ENCODE measurements around the gene HBG1.
"Not testable (repeated sequence)": the region's sequence is repeated elsewhere in the genome, so short reads cannot be mapped to it uniquely, and the experiment has no call there.

The HBG1 gene

DNA sequence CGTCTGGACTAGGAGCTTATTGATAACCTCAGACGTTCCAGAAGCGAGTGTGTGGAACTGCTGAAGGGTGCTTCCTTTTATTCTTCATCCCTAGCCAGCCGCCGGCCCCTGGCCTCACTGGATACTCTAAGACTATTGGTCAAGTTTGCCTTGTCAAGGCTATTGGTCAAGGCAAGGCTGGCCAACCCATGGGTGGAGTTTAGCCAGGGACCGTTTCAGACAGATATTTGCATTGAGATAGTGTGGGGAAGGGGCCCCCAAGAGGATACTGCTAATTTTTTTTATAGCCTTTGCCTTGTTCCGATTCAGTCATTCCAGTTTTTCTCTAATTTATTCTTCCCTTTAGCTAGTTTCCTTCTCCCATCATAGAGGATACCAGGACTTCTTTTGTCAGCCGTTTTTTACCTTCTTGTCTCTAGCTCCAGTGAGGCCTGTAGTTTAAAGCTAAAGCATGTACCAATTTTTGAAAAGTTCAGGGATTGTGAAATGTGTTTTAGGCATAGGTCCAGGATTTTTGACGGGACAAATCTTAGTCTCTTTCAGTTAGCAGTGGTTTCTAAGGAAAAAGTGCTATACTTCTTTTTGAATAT, at the start of gene HBG1:
HBG1 (minus strand) TSS at position 51 of the 590 bp plus-strand sequence. CDS start 53 bp downstream, outside the sequence.
- DNase-seq, result peak; percentile 72

DNA sequence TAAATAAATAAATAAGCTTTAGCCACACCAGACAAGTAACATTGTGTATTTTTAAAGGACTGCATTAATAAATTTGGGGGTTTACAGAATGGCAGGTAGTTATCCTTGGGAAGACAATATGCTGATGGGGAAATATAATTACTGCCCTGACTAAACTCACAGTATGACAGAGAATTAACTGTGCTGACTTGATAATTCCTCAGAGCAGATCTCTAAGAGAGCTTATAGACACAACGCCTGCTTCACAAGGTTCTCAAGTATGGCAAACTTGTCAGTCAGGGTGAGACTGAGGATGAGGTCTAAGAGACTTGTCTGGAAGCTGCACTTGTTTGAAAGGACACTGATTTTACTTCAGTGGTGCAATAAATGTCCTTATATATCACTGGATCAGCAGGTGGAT, 48.8 kb upstream of the HBG1 start:
- DNase-seq, result no peak

DNA sequence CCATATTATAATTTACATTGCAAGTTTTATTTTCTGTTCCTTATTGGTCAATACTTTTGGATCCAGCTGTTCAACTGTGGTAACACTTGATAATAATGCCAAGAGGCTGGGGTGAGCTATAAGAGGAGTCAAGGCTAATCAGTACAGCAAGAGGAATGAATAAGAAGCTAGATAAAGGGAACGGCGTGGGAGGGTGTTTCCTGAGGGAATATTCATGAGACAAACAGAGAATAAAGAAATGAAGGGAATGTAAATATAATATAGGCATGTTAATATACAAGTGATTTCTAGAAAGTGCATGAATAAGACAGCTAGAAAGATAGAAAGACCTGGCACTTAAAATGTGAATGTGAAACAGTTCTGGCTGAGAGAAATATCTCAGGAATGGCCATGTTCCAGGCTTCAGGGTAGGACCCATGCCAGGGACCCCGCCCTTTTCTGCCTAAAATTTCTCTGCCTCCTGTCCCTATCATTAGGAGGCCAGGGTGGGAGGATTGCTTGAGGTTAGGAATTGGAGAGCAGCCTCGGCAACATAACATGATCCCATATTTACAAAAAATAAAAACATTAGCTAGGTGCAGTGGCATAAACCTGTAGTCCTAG, 48.2 kb upstream of the HBG1 start:
- peak; percentile 46 for DNase-seq

DNA sequence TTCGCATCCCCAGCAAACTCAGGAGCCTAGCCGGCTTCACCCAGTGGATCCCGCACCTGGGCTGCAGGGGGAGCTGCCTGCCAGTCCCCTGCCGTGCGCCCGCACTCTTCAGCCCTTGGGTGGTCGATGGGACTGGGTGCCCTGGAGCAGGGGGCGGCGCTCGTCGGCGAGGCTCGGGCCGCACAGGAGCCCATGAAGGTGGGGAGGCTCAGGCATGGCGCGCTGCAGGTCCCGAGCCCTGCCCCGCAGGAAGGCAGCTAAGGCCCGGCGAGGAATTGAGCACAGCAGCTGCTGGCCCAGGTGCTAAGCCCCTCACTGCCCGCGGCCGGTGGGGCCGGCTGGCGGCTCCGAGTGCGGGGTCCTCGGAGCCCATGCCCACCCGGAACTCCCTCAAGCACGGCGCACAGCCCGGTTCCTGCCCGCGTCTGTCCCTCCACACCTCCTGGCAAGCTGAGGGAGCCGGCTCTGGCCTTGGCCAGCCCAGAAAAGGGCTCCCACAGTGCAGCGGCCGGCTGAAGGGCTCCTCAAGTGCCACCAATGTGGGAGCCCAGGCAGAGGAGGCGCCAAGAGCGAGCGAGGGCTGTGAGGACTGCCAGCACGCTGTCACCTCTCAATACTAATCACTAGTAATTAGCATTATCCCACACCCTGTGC, 44.8 kb upstream of the HBG1 start:
- not testable (repeated sequence) for DNase-seq

DNA sequence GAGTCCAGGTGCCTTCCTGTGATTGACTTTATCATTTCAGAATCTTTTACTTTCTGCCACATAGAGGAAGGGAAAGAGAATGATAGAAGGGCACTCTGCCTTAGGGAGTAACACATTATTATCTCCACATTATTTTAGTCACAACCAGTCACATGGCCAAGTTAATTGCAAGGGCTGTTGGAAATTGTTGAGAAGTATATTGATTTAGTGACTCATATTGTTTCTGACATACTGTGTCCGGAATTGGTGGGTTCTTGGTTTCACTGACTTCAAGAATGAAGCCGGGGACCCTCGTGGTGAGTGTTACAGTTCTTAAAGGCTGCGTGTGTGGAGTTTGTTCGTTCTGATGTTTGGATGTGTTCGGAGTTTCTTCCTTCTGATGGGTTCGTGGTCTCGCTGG, 43.4 kb upstream of the HBG1 start:
- DNase-seq, result no peak

DNA sequence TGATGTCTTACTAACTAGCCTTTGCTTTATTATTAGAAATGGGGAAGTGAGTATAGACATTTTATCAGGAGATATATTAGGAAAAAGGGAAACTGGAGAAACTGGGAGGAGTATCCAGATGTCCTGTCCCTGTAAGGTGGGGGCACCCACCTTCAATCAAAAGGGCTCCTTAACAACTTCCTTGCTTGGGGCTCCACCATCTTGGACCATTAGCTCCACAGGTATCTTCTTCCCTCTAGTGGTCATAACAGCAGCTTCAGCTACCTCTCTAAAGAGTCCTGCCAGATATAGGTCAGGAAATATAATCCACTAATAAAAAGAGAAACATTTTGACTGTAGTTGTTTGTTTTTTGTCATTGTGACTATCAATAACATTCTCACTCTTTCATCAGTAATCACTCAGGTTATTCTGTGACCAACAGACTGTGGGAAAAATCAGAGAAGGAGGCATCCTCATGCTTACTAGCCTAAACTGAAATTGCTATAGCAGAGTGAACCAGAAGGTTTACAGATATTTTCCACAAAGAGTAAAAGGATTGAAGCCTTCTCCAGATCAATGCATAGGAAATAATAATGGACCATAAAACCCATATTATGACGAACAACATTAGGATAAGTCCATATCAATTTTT, 41.7 kb upstream of the HBG1 start:
- DNase-seq, result peak; percentile 89

DNA sequence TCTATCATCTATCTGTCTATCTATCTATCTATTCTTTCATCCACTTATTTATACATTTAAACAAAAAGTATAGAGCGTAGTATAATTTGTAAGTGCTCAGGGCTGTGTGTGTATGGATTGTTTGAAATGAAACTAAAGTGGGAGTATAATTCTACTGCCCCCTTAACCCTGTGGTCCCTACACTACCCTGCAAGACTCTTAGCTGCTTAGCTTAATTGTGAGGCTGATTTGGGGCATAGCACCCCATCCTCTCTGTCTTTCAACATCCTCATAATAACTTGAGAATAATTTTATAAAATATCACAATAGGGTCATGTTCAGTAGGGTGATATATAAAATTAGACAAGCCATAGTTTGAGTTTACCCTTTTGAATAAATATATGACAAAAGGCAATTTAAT, 40.4 kb upstream of the HBG1 start:
- DNase-seq, result peak; percentile 35

DNA sequence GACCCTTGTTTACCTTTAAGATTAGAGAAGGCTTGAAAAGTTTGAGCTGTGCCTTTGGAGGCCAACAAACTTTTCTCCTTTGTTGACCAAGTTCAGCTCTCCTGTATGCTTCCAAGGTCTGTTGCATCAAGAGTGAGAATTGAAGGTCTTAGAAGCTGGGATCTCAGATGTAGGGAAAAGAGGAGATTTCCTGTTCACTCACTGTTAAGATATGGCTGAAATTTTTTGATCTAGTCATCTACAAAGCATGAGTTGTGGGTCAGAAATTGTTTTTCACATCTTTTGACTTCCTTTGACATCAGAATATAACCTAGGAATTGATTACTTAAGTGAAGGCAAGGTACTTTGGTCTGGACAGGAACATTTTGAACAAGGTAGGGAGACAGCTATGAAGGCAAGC, 40.0 kb upstream of the HBG1 start:
- DNase-seq, result no peak

DNA sequence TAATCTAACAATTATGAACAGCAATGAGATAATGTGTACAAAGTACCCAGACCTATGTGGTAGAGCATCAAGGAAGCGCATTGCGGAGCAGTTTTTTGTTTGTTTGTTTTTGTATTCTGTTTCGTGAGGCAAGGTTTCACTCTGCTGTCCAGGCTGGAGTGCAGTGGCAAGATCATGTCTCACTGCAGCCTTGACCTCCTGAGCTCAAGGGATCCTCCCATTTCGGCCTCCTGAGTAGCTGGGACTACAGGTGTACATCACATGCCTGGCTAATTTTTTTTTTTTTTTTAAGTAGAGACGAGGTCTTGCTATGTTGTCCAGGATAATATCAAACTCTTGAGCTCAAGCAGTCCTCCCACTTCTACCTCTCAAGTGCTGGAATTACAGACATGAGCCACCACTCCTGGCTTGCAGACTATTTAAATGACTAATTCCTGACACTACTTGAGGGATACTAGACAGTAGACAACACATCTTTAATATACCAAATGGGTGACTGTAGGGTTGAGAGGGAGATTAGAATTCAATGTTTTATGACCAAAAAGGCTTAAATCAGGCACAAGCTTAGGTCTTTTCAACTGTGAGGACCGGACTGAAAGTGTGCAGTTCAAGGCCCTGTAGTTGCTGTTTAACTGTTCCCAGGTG, 39.4 kb upstream of the HBG1 start:
- DNase-seq, result peak; percentile 61

DNA sequence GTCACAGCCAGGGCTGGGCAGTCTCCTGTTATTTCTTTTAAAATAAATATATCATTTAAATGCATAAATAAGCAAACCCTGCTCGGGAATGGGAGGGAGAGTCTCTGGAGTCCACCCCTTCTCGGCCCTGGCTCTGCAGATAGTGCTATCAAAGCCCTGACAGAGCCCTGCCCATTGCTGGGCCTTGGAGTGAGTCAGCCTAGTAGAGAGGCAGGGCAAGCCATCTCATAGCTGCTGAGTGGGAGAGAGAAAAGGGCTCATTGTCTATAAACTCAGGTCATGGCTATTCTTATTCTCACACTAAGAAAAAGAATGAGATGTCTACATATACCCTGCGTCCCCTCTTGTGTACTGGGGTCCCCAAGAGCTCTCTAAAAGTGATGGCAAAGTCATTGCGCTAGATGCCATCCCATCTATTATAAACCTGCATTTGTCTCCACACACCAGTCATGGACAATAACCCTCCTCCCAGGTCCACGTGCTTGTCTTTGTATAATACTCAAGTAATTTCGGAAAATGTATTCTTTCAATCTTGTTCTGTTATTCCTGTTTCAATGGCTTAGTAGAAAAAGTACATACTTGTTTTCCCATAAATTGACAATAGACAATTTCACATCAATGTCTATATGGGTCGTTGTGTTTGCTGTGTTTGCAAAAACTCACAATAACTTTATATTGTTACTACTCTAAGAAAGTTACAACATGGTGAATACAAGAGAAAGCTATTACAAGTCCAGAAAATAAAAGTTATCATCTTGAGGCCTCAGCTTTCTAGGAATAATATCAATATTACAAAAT, 38.6 kb upstream of the HBG1 start:
- DNase-seq, result peak; percentile 93

DNA sequence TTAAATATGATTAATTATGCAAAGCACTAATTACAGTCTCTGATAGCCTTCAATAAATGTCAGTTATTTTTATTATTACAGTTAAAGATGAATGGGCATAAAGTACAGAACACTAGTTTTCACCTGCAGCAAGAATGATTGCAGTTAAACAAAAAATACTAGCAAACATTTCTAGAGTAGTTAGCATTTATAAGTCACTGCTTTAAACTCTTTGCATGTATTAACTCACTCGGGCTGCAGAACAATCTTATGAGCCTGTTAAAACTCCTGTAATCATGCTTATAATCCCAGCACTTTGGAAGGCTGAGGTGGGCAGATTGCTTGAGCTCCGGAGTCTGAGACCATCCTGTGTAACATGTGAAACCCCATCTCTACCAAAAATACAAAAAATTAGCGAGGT, 37.2 kb upstream of the HBG1 start:
- no peak for DNase-seq

DNA sequence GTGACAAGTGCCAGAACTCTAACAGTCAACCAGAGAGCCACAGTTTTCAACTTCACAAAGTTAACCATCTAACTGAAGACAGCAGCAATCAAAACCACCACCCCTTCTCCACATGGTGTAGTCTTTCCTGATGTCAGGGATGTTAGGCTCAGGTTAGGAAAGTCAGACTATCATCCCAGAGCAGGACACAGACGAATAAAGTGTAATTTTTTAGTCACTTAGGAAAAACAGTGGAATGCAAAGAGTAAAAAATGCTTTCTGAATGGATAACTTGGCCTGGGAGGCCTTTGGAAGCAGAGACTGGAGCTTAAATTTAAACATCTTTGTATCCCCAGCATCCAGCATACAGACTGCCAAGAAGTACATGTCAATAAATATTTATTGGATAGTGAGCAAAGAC, 36.7 kb upstream of the HBG1 start:
- peak; percentile 23 for DNase-seq

DNA sequence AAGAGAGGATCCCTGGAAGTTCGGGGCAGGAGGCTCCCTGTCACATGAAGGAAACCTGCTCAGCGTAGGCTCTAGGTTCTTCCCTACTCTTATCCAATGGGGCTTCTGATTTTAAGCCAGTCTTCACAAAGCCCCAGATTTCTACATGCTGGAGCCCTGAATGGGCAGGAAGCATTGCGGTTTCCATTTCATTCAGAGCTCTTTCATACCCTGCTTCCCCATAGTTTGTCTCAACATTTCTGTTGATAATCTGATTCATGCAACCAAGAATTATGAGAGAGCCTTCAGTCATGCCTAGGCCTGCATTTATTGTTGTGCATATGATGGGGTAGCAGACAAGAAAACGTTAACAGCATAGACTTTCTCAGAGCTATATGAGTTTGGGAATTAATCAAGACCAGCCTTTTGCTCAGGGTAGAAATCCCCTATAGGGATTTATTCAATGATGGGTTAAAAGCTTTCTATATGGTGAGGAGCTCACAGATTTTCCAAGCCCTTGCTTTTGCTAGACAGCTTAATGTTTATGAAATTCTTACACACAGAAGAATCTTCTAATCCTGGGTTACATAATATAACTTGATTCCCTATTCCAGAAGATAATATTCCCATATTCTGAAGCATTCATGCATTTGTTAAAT, 36.2 kb upstream of the HBG1 start:
- DNase-seq, result peak; percentile 63

DNA sequence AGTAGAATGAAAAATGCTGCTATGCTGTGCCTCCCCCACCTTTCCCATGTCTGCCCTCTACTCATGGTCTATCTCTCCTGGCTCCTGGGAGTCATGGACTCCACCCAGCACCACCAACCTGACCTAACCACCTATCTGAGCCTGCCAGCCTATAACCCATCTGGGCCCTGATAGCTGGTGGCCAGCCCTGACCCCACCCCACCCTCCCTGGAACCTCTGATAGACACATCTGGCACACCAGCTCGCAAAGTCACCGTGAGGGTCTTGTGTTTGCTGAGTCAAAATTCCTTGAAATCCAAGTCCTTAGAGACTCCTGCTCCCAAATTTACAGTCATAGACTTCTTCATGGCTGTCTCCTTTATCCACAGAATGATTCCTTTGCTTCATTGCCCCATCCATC, 35.0 kb upstream of the HBG1 start:
- peak; percentile 80 for DNase-seq

DNA sequence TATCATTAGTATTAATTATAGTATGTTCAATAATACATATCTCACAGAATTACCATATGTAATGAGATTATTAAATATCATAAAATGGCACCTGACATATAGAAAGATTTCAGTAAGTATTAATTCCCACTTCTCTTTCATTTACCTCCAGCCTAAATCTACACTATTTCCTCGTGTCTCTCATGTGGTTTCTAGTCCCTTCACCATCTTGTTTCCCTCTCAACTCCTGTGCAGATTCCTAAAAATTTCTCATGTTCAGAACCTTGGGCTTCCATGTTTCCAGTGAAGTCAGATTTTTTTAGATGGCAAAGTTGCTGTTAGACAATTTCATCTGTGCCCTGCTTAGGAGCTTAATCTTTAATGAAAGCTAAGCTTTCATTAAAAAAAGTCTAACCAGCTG, 34.2 kb upstream of the HBG1 start:
- no peak for DNase-seq

DNA sequence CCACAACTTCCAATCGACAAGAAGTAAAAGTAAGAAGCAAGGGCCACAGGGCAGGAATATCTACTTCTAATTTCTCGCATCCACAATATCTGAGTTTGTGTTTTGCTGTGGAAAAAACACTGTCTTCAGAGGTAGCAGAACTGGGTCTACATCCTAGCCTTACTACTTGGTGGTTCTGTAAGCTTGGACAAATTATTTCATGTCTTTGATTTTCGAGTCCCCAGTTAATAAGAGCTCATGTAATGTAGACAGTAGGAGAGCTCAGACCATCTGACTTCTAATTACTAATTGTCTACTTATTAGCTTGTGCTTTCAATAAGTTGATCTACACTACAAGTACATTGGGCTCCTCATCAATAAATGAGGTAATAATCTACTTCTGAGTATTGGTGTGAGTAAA, 33.4 kb upstream of the HBG1 start:
- DNase-seq, result no peak

DNA sequence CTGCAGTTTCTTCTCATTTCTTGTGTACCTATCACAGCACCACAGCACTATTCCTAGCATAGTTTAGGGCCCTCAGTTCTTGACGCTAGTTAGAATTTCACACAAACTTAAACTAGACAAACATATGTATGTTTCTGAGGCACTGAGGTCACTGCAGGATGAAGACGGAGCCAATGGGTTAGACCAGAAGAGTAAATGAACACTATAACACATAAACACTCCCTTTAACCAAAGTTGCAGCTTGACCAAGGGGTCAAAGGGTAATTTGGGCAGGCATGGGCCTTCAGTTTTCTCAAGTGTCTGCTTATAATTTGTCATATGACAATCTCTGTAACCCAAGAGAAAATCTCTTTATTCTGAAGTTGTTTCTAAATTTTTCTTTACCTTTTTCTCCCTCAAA, 33.0 kb upstream of the HBG1 start:
- no peak for DNase-seq

DNA sequence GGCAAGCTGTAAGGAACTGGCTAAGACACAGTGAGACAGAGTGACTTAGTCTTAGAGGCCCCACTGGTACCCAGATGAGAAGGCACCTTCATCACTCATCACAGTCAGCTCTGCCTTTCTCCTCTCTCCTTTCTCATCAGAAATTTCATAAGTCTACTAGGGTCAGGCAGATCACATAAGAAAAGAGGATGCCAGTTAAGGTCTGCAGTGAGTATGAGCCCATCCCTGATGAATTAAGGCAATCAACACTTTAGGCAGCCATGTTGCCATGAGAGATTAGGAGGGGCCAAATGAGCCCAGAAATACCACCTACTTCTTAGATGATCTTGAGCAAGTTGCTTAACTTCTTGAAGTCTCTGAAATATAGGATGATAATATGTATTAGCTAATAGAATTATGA, 31.9 kb upstream of the HBG1 start:
- no peak for DNase-seq

DNA sequence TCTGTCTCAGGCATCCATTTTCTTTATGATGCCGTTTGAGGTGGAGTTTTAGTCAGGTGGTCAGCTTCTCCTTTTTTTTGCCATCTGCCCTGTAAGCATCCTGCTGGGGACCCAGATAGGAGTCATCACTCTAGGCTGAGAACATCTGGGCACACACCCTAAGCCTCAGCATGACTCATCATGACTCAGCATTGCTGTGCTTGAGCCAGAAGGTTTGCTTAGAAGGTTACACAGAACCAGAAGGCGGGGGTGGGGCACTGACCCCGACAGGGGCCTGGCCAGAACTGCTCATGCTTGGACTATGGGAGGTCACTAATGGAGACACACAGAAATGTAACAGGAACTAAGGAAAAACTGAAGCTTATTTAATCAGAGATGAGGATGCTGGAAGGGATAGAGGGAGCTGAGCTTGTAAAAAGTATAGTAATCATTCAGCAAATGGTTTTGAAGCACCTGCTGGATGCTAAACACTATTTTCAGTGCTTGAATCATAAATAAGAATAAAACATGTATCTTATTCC, 31.0 kb upstream of the HBG1 start:
- DNase-seq, result peak; percentile 99

DNA sequence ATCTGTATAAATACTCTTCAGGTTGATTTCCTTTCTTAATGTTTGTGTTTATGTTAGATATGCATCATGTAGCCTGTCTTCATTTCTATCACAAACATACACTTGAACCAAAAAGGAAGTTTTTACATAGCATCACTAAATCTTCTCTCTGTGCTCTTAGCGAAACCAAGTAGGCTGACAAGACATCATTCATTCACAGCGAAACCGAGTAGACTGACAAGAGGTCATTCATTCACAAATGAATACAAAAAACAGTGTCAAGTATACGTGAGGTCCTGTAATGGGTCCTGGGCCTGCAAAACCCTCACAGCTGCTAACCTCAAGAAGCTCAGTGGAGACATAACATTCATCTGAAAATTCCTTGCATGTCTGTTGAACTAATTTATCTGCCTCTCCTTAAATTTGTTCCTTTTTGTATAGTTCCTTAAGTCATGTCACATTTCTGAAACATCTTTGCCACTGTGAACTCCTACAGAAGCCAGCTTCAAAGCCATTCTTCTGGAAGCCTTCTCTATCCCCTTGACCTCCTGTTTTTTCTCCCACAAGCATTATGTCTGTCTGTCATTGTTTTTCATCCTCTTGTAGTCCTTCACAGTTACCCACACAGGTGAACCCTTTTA, 29.9 kb upstream of the HBG1 start:
- DNase-seq, result peak; percentile 53

DNA sequence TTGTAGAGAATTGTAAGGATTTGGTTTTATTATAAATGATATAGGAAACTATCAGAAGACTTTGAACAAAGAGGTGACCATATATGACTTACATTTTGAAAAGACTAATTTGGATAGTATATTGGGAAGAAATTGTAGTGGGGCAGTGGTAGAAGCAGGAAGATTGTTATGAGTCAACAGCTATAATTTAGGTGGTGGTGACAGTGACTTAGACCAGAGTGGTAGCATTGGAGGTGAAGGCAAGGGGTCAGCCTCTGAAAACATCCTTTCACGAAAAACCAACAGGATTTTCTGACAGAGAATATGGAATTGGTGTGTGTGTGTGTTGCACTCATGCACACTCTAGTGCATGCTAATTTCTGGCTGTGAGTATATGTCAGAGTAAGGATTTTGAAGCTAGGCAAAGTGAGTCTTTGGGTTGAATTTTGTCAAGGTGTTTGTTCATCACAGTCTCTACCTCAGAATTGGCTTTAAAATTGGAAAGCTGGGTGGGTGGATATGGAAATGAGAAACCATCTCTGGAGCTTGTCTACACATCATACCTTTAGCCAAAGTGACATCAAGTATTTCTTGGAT, 28.2 kb upstream of the HBG1 start:
- DNase-seq, result peak; percentile 27
